MV-4-11 (cell line): Measurements from ENCODE around the gene MPP1.
"Not testable (repeated sequence)": the region's sequence is repeated elsewhere in the genome, so short reads cannot be mapped to it uniquely, and the experiment has no call there.

Experiments used
- DNase-seq: peaks from one replicate; lab custom pipeline; 2025; lab: John Stamatoyannopoulos, UW

The MPP1 gene

GRCh38 chrX:154804957-154805695 is at the start of gene MPP1:
TSS of gene MPP1 (minus strand) at chrX:154805485. CDS start at chrX:154805373, 112 bp downstream.
- peak; percentile 66 for DNase-seq

GRCh38 chrX:154850957-154851611 is 45.8 kb upstream of the MPP1 start:
- DNase-seq, result no peak

DNA sequence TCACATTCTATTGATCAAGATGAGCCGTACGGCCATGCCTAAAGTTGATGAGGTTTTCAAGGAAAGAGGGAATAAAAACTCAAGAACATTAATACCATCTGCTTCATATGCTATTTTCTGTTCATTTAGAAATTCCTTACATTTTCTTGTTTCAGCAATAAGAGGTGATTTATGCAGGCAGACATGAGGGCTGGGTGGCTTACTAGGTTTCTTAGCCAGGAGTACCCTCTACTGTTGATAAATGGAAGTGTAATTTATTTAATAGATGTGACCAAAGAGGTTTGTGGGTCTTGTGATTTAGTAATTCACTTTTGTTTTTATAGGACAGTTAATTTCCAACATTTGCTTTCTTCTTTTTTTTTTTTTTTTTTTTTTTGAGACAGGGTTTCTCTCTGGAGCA is 35.6 kb upstream of the MPP1 start:
- DNase-seq, result peak; percentile 45

GRCh38 chrX:154836163-154836562 is 30.9 kb upstream of the MPP1 start:
- no peak for DNase-seq

DNA sequence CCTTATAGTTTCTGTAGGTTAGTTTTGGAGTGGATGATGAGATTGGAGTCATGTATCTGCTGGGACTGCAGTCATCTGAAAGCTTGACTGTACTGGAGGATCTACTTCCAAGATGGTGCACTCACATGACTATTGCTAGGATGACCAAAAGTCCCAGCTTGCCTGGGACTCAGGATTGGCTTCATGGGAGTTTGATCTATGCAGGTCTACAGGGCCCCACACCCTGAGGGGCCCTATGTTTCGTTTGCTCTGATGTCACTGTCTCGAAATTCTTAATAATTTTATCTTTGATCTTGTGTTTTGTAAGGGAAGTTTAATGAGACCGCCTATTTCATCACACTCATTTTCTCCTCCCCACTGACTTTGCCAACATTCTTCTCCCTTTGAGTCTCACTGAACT is 29.3 kb upstream of the MPP1 start, which contains the start of gene SMIM9:
Gene SMIM9 (minus strand): TSS at position 101 of the 400 bp plus-strand sequence. CDS start 3,806 bp downstream, outside the sequence.
- DNase-seq, result no peak

- no peak for DNase-seq
Observed at GRCh38 chrX:154833746-154834274, 28.5 kb upstream of the MPP1 start.

GRCh38 chrX:154829926-154830442 is 24.7 kb upstream of the MPP1 start:
- no peak for DNase-seq

DNA sequence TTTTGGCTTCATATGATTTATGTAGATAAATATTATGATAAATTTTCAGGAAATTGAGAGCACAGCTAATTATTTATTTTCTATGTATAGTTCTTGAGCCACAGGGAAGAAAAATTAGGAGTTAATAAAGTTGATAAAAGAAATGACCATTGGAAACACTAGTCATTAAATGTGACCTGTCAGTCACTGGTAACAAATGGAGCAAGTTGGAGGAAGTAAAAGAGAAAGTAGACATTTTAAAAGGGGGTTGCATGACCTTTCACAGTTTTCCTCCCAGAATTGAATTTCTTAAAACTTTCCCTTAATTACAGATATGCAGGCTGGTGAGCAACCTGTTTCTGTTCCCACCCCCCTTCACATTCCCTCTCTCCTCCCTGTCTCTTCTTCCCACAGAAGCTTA is 23.8 kb upstream of the MPP1 start:
- no peak for DNase-seq

DNA sequence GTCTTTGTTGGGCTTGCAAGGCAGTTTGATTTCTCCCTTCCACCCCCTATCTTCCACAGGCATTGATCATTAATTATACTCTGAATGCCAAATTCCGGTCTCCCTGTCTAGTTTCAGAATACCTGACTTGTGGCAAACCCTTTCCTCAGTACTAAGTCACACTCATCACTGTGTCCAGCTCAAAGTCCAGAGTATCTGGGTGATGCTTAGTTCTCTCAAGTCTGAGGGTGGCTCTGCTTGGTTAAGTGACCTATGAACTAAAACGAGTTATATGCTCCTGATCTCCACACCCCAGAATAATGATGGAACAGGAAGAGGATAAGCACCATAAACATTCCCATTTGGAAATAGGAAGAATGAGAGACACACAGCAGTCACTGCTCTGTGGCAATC is 22.7 kb upstream of the MPP1 start:
- no peak for DNase-seq

- DNase-seq, result no peak
Observed at GRCh38 chrX:154827194-154828015, 22.1 kb upstream of the MPP1 start.

- DNase-seq, result not testable (repeated sequence)
Observed at GRCh38 chrX:154825586-154825985, 20.3 kb upstream of the MPP1 start.

DNA sequence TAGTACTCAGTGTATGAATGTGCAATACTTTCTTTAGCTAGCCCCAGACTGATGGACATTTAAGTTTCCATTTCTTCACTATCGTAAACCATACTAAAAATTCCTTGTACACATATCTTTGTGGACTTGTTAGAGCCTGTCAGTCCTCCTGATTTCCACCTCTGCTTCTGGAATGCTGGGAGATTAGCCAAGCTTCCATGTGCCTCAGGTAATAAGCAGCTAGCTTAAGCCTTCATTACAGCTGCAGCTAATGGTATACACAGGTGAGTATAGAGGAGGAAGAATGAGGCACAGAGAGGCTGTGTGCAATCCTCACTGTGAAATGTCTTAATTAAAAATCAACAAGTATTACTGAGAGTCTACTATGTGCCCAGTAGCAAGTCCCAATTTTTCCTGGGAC is 19.4 kb upstream of the MPP1 start:
- no peak for DNase-seq

DNA sequence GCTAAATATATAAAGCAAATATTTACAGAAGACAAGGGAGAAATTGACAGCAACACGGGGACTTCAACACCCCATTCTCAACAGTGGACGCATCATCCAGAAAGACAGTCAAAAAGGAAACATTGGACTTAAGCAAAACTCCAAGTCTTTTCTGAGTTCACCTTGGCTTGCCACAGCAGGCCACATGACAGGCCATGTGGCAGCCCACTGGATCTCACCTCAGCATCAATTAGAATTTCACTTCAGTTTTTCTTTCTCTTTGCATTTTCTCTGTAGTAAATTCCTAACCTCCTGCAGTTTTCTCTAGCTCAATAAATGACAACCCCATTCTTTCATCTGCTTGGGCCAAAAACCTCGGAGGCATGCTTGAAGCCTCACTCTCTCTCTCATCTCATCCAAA is 16.7 kb upstream of the MPP1 start:
- no peak for DNase-seq

GRCh38 chrX:154821523-154821922 is 16.2 kb upstream of the MPP1 start:
- DNase-seq, result no peak

DNA sequence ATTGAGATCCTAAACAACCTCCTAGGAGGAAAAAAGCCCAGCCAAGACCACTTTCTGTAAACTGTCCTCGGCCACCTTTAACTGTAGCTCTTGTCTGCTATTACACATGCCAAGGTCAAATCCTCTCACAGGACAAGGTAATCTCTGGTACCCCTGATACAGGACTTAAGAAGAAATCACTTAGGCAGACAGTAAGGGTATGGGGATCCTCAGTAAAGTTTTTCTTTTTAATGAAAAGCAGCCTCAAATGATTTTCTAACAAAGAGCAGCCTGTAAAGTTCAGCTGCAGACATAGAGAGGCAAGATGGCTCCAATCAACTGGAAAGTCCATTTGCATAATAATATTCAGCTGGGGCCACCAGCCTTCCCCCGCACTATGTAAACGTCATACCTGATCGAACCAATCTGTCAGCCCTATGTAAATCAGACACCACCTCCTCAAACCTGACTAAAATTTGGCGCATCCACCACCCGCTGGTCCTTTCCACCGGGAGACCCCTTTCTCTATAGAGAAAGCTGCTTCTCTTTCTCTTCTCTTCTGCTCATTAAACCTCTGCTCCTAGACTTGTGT is 14.6 kb upstream of the MPP1 start:
- DNase-seq, result no peak

- DNase-seq, result peak; percentile 6
Observed at GRCh38 chrX:154818916-154819770, 13.9 kb upstream of the MPP1 start.

DNA sequence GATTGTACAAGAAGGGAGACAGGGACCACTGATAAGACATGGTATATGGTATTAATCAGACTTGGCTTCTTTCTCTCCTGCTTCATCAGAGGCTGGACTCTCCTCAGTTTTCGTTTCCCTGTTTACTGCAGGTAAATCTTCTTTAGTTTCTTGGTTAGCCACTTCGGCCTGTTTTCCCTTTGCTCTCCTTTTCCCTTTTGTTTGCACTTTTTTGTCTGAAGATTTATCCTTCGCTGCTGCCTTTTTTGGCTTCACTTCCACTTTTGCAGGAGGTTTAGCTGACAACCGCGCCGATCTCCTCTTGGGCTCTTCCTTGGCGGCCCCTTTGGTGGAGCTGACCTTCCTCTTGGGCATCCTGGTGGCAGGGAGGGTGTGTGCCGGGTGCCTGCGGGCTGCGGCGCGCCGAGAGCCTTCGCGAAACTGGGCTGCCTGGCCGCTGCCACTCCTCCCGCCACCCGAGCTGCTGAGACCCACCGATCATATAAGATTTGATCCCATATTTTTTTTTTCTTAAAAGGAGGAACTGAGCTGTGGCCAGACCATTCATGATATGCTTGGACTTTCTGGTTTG is 11.8 kb upstream of the MPP1 start:
- DNase-seq, result not testable (repeated sequence)

GRCh38 chrX:154816326-154816898 is 11.1 kb upstream of the MPP1 start:
- not testable (repeated sequence) for DNase-seq

DNA sequence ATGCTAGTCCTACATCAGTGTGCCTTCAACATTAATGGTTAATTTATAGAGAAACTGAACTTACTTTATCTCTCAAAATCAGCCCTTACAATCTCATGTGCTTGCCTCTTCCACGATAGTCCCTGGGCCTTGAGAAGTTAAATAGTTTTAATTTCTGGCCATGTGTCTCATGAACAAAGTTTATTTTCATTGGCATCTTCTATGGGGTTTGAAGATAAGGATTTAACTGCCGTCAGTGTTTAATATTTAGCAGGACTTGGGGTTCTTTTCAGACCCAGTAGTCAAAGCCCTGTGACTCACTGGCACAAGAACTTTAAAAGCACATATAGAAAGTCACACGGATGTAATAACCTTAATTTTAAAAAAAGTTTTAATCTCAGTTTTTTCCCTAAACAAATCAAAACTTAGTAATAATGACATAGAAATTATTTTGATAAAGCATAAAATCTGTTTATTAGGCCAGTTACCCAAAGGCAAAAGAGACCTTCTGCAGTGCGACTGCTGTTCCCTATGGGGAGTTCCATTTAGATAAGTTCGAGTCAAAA is 10.1 kb upstream of the MPP1 start:
- DNase-seq, result no peak

GRCh38 chrX:154813801-154814200 is 8.5 kb upstream of the MPP1 start:
- no peak for DNase-seq
